Body of pancreas (tissue), 4 donors: ENCODE data around the gene IKZF5. TPM values are rescaled to one million over a fixed set of nuclear protein-coding genes. Genes with fewer than 3 reads are reported as not detected.
A peak's percentile ranks its signal among the peaks of the same experiment; 100 is the strongest.

Experiments used
- ATAC-seq: fragments of 150-250 bp; one replicate; pipeline ENCODE4 v1.9.1; 2016
- DNase-seq, 4 donors: peaks; one replicate each; pipeline ENCODE4 v3.0.0-alpha.2; 2019
- H3K27ac ChIP-seq, 4 donors: fragments of 200-600 bp; sonication (generic); 1 replicate in 3 of 4; 2 replicates in 1 of 4; pipeline versions ENCODE4 v1.5.1 to v1.6.1; 2016 to 2019; ENCODE audit warnings: mild to moderate bottlenecking in 1 of 4, mixed read lengths in 1 of 4, moderate library complexity in 1 of 4
- H3K27me3 ChIP-seq, 2 donors: fragments of 200-600 bp; sonication (generic); one replicate each; pipeline ENCODE4 v1.6.0; 2016; ENCODE audit warnings: mild to moderate bottlenecking in 1 of 2
- H3K36me3 ChIP-seq, 2 donors: fragments of 200-600 bp; sonication (generic); replicated peaks in 1 of 2; 2 replicates each; pipeline ENCODE4 v1.5.1; 2016; ENCODE audit warnings: low read depth in 2 of 2; ENCODE audit not compliant: insufficient read depth in 1 of 2
- H3K4me1 ChIP-seq: fragments of 200-600 bp; sonication (generic); one replicate; pipeline ENCODE4 v1.6.0; 2016
- H3K4me3 ChIP-seq, 2 donors: fragments of 200-600 bp; sonication (generic); 1 replicate in 1 of 2; 2 replicates in 1 of 2; pipeline ENCODE4 v1.5.1; 2016 to 2019
- H3K9me3 ChIP-seq, 3 donors: fragments of 200-600 bp; sonication (generic); 1 replicate in 2 of 3; 2 replicates in 1 of 3; pipeline ENCODE4 v1.5.1; 2016
- POLR2A ChIP-seq, 3 donors: fragments of 450-650 bp; IDR thresholded peaks; one replicate each; pipeline ENCODE4 v1.6.1; 2016; ENCODE audit warnings: antibody characterized with exemption in 3 of 3, mild to moderate bottlenecking in 2 of 3
- WGBS, 2 donors: methylation state at CpG; one replicate each; pipeline ENCODE4 v1.1.5; 2017; 5-methylcytosine and 5-hydroxymethylcytosine counted together
- intact Hi-C: fragments of 100-400 bp; cut with DNase I; formaldehyde crosslinking; loops from one replicate; pipeline ENCODE4 v1.15.1; 2023
- total RNA-seq, 2 donors: library from RNA; depleted of rRNA; stranded (reverse); fragments of >200 nt; gene quantifications; one replicate each; pipeline ENCODE4 v1.1.0, GENCODE V29; 2016
- TF ChIP-seq, protein P1 (sequence below), 7 experiments: fragments of 450-650 bp in 4 of 7; fragments of 200-600 bp in 3 of 7; sonication (generic) in 3 of 7; IDR thresholded peaks; one replicate each; pipeline ENCODE4 v1.5.1; 2016 to 2019; ENCODE audit warnings: antibody characterized with exemption in 7 of 7

The IKZF5 gene
- total RNA-seq, 2 donors from 2014 or later: 3.6 to 10.4 TPM

GRCh38 chr10:122980209-122981065, 28.2 kb downstream of the IKZF5 start, which contains the start of gene PSTK:
Gene PSTK, plus strand, starts transcription at chr10:122980401. Its CDS starts 79 bp downstream, at chr10:122980480.
- DNase-seq (peak; percentile 90 to 91 (median 90)), ATAC-seq (peak; percentile 98)
- Histone ChIP-seq H3K27me3 (no peaks in the 10 kb centered on the region), H3K27ac (peak within 1 kb of the TSS; percentile 71 to 99 (median 90)), H3K4me1 (peaks cover 14% of the 10 kb centered on the region), H3K9me3 (no peaks in the 10 kb centered on the region), H3K36me3 (no peaks in the 10 kb centered on the region), H3K4me3 (peak within 1 kb of the TSS; percentile 30 to 40)
- peak; percentile 66 to 90 (median 84) for TF ChIP-seq POLR2A (IDR thresholded peaks at IDR 0.05)
- TF ChIP-seq, protein P1, sequence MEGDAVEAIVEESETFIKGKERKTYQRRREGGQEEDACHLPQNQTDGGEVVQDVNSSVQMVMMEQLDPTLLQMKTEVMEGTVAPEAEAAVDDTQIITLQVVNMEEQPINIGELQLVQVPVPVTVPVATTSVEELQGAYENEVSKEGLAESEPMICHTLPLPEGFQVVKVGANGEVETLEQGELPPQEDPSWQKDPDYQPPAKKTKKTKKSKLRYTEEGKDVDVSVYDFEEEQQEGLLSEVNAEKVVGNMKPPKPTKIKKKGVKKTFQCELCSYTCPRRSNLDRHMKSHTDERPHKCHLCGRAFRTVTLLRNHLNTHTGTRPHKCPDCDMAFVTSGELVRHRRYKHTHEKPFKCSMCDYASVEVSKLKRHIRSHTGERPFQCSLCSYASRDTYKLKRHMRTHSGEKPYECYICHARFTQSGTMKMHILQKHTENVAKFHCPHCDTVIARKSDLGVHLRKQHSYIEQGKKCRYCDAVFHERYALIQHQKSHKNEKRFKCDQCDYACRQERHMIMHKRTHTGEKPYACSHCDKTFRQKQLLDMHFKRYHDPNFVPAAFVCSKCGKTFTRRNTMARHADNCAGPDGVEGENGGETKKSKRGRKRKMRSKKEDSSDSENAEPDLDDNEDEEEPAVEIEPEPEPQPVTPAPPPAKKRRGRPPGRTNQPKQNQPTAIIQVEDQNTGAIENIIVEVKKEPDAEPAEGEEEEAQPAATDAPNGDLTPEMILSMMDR (IDR thresholded peaks at IDR 0.05): peak; percentile 88 to 99 (median 97)
- 1% methylated on average over 37 to 66 of the region's 73 CpGs for WGBS, 2 donors
- intact Hi-C loops: no loop called here

- H3K9me3 ChIP-seq: no peaks in the 10 kb centered on the region
- no peaks in the 10 kb centered on the region for H3K36me3 ChIP-seq
- no peaks in the 10 kb centered on the region for H3K27me3 ChIP-seq
- H3K4me1 ChIP-seq: peaks cover 4% of the 10 kb centered on the region
- no peak for TF ChIP-seq POLR2A (IDR thresholded peaks at IDR 0.05)
- TF ChIP-seq, protein P1 (IDR thresholded peaks at IDR 0.05): no peak
- 68 to 79% methylated on average over 3 of the region's 3 CpGs for WGBS, 2 donors
- no peak overlapping the region for H3K27ac ChIP-seq
- ATAC-seq (no peak), DNase-seq (no peak)
- no peak overlapping the region for H3K4me3 ChIP-seq
- intact Hi-C loops: no loop called here
These were observed 34.0 kb downstream of the IKZF5 start for GRCh38 chr10:122974543-122975064.

DNA sequence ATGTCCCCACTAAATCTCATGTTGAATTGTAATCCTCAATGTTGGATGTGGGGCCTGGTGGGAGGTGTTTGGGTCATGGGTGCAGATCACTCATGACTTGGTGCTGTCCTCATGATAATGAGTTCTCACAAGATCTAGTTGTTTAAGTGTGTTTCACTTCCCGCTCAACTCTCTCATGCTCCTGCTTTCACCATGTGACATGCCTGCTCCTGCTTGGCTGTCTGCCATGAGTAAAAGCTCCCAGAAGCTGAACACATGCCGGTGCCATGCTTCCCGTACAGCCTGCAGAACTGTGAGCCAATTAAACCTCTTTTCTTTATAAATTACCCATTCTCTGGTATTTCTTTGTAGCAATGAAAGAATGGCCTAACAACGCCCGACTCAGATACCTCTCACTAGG, 34.6 kb downstream of the IKZF5 start:
- H3K4me1 ChIP-seq: no peaks in the 10 kb centered on the region
- H3K36me3 ChIP-seq: no peaks in the 10 kb centered on the region
- no peaks in the 10 kb centered on the region for H3K27me3 ChIP-seq
- 47 to 68% methylated on average over 5 of the region's 5 CpGs for WGBS, 2 donors
- no peak overlapping the region for H3K4me3 ChIP-seq
- DNase-seq: peak in 2 of 4 donors; percentile 12 to 23
- intact Hi-C loops: no loop called here
- no peak for TF ChIP-seq POLR2A (IDR thresholded peaks at IDR 0.05)
- TF ChIP-seq, protein P1 (IDR thresholded peaks at IDR 0.05): no peak
- H3K9me3 ChIP-seq: no peaks in the 10 kb centered on the region
- no peak for ATAC-seq
- H3K27ac ChIP-seq: no peak overlapping the region

DNA sequence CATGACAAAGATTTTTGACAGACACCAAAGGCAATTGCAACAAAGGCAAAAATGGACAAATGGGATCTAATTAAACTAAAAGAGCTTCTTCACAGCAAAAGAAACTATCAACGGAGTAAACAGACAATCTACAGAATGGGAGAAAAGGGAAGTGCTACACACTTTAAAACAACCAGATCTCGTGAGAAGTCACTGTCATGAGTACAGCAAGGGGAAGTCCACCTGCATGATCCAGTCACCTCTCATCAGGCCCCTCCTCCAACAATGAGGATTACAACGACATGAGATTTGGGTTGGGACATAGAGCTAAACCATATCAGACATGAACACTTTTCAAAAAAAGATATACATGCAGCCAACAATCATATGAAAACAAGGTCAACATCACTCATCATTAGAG, 39.9 kb downstream of the IKZF5 start:
- intact Hi-C loops: no loop called here
- Histone ChIP-seq H3K4me1 (no peaks in the 10 kb centered on the region), H3K4me3 (no peak overlapping the region), H3K27ac (no peak overlapping the region), H3K9me3 (no peaks in the 10 kb centered on the region), H3K36me3 (no peaks in the 10 kb centered on the region), H3K27me3 (no peaks in the 10 kb centered on the region)
- DNase-seq (no peak), ATAC-seq (no peak)
- TF ChIP-seq, protein P1 (IDR thresholded peaks at IDR 0.05): no peak
- no peak for TF ChIP-seq POLR2A (IDR thresholded peaks at IDR 0.05)
- WGBS, 2 donors: 80% methylated on average over 3 of the region's 3 CpGs
